IPS-NIHi7 (cell line): ENCODE results near the gene EFNA5.

Experiments
- DNase-seq: peaks from one replicate; pipeline ENCODE4 v3.0.0; 2012; ENCODE audit warnings: mixed read lengths; ENCODE audit errors: extremely low spot score

Gene EFNA5

DNA sequence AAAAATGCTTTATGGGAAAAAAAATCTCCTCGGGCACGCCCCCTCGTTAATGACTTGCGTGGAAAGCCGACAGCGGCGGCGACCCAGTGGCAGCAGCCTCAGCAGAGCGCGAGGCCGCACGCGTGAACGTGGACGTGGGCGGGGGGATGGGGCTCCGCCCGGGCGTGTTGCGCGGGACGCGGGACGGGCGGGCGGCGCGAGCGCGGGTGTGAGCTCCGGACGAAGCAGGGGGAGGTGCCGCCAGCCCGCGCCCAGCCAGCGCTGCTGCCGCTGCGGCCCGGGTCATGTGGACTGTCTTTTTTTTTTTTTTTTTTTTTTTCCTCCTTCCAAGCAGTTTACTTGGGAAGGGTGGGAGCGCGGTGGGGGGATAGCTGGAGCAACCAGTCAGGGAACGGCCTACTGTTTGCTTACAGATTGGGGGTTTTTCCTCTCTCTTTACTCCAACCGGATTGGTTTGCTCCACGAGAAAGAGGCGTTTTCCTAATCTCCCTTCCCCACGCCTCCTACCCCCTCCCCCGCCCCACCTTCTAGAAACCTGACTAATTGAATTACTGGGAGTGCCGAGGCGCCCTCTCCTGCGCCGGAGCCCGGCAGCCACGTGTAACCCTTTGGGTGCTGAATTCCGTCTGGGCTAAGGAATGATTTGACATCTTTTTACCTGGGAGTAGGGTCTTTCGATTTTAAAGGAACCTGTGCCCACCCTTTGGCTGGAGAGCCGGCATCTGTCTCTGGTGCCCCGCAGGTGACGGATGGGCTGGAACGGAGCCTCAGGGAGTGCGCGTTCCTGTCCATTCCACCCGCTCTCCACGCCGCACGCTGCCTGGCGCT is 1.7 kb upstream of the EFNA5 start:
- DNase-seq, result peak; percentile 87

GRCh38 chr5:107671742-107672210 is 1.0 kb upstream of the EFNA5 start:
- DNase-seq, result no peak

GRCh38 chr5:107670087-107670931 is 428 bp downstream of the EFNA5 start:
- DNase-seq, result no peak

DNA sequence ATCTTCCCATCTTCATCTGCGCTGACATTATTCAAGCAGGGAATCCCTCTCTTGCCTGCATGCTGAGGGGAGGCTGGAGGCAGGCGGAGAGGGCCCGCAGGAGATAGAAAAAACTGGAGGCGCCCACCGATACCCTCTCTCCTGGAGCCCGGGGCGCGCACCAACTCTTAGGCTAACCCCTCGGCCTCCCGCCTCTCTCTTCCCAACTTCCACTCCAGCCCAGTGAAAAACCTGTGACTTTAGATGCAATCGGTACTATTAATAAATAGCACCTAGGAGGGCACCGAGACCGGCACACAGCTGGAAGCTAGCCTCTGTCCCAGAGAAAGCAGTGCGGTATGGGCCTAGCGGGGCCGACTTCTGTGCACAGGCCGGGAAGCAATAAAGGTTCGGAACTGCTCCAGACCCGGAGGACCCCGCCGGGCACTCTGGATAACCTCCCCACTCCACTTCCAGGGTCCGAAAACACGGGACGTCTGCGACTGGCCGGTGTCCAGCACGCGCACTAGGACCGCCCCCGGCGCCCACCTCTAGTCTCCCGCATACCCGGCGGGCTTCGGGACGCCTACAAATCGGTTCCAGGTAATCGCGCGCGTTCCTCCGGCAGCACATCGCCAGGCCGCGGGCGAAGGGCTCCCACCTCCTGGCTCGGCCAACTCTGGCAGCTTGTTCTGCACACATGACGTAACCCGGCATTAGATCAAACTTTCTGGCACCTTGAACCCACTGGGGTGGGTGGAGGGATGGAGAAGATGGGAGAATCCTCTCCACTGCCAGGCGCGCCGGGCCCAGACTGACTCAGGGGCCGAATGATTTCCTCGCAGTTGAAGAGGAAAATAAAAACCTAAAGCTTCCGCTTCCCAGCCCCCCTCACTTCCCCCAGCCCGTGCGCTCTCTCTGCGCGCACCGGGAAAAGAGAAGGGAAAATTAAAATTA is 1.4 kb downstream of the EFNA5 start:
- DNase-seq, result no peak

GRCh38 chr5:107668154-107669095 is 2.3 kb downstream of the EFNA5 start:
- no peak for DNase-seq

DNA sequence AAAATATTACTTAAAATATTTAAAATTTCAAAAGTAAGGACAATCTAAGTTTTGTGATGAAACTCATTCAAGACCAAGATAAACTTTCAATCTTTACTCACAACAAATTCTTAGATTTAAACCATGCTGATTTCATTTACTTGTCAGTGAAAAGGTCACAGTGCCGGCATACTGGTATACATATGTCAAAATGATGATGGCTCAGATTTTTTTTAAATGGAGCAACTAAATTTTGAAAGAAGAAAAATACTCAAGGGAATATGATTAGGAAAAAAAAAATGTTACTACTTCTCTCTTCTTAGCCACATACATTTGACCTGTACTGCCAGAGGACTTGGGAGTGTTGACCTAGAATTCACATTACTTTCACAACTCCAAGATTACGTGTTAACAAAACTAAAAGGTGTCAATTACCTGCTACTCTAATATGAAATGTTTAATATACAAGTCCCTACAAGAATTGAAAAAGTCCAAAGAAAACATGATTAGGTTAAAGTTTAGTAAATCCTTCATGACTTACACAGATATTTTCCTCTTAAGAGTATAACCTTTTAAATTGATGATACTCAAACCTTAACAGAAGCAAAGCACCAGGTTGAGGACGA is 4.6 kb downstream of the EFNA5 start:
- DNase-seq, result no peak

DNA sequence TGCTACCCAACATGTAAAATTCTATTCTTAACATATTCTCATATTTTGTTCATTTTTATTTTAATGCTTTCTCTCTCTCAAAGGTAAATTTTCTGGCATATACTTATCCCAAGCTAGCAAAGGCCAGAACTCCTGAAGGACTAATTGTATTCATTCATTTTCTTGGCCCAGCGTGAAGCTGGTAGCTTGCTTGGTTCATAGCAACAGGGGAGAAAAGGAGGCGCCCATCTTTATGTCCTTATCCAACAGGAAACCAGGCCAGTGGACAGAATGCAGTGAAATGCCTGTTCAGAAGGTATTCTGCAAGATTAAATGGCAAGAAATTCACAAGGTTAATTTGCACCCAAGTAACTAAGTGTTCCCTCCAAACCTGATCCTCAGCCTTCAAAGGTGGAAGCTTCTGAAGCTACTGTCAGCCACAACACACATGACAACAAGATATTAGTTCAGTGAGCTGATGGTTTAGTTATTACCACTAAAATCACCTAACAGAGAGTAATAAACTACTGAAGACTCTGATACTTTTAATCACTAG is 5.6 kb downstream of the EFNA5 start:
- no peak for DNase-seq

DNA sequence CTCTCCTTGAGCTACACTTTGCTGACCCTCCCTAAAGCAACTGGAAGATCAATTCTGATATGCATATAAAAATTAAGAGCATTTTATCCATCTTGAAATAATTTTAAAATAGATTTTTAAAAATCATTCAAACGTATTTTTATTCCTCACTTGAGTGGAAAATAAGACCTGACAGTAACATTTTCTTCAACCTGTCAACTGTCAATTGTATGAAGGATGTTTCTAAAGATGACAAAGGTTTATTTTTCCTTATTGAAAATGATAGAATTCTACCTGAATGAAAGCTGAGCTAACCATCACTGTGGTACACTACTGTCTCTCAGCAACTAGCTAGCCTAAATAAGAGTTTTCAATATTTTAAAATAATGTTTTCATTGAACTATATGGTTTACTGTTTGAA is 7.0 kb downstream of the EFNA5 start:
- no peak for DNase-seq

- no peak for DNase-seq
These were observed 9.1 kb downstream of the EFNA5 start for GRCh38 chr5:107661650-107662044.

DNA sequence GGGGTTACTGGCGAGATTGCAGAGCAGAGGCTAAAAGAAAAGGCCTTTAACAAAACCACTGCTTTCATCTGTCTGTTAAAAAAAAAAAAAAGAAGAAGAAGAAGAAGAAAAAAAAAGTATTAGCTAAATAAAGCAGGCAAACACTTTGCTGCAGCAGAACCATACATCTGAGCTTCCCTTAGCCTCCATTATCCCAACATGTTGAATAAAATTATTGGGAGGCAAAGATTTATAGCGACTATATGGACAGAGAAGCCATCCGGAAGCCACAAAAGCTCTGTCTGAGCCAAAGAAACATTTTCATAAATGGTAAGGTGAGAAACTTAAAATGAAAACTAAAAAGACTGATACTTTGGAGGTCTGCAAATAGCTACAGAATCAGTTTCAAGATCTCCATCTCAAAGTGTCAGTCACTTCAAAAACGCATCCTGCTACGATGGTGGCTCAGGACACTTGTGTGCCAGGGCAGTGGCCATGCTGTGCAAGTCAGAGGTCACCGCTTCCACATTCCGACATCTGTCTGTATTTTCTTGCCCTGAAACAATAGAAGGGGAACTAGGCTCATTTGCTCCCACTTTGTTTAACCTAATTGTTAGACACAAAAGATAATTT is 9.6 kb downstream of the EFNA5 start:
- DNase-seq, result no peak

- no peak for DNase-seq
These were observed 12.2 kb downstream of the EFNA5 start for GRCh38 chr5:107658528-107658927.

DNA sequence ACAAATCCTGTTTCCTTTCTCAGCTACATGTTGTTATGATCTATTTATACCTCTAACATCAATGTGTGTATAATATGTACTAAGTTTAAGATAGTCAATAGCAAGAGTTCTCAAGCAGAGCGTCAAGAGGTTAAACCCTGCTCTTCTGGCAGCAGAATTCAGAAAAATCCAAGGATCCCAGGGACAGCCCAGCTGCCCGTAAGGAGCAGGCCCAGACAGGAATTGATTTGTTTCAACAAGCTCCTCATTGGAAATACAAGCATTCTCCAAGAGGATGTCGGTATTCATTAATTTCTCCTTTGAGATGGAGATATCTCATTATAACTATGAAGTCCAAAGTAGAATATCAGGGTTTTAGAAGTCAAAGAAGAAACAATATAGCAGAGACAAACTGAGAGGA is 14.9 kb downstream of the EFNA5 start:
- DNase-seq, result no peak

DNA sequence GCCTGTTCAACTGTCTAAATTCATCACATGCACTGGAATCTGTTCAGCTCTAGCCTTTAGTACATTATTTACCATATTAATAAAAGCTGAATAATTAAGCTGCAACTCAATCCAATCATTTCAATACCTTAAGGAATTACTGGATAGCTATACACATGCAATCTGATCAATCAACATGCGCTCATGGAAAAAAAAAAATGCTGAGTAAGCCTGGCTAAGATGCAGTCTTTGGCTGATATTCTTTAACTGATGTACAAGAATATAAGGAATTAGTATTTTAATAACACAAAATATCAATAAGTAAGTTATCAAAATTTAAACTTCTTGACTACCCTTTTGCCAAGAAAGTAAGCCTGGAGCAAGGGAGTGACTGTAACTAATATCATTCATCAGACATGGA is 15.9 kb downstream of the EFNA5 start:
- DNase-seq, result no peak

GRCh38 chr5:107653685-107654084 is 17.1 kb downstream of the EFNA5 start:
- no peak for DNase-seq

DNA sequence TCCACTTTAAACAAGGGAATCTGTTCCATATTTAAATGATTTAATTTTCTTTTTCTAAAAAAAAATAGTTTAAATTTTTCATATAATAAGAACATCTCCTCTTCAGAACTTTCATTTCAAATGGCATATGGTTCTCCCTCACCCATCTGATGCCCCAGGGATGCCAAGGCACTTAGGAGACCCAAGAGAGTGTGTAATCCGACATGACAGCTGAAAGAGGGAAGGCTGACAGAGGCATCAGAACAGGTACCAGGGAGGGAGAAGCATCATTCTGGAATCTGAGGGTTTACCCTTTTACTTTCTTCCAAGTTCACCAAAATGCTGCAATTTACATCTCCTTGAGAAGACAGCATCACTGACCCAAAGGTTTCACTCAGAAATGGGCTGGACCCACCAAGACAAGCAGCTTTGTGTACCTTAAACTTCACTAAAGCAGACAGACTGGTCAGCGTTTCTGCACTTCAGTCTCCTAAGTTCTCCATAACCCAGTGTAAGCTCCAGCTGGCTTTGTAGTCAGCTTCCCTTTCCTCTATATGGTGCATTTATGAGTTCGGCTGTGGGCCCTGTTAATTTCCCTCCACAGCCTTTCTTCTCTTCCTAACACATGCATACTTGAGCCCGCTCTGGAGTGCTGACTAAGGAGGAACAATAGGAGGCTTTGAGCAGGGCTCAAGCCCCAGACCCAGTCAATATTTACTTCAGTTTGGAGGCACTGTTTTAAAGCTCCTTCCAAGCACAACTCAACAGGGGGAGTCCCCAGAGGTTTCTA is 17.7 kb downstream of the EFNA5 start:
- peak; percentile 26 for DNase-seq

DNA sequence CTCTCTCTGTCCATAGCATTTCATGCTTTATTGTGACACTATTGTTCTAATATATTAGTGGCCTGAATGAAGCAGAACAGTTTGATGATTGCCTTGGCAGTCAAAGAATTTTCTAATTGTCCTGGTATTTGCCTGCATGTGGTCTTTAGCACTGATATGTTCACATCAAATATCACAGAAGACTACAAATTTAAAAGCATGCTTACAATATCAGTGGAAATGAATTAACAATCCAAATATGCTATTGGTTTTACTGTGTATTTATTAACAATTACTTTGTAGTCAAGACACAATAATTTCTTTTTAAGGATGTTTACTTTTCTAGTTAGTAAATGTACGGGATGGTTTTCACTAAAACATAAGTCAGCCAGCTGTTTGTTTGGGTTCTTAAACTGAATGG is 18.3 kb downstream of the EFNA5 start:
- DNase-seq, result no peak

DNA sequence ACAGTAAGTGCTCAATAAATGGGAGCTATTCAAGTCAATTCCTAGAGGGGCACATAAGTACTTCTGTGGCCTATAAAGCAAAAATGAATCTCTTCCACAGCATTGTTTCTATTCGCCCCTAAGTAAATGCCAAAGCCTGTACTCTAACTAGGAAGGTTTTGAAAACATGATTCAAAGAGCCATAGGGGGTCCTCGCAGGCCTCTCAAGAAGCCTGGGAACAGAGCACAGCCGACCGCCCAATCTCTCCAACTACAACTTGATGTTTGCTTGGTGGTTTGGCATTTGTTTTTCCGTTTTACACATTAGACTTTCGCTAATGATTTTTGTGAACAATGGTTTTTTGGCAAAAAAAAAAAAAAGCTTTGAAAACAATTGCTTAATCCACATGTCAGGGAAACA is 19.4 kb downstream of the EFNA5 start:
- peak; percentile 47 for DNase-seq

- no peak for DNase-seq
These were observed 24.3 kb downstream of the EFNA5 start for GRCh38 chr5:107646418-107646817.

DNA sequence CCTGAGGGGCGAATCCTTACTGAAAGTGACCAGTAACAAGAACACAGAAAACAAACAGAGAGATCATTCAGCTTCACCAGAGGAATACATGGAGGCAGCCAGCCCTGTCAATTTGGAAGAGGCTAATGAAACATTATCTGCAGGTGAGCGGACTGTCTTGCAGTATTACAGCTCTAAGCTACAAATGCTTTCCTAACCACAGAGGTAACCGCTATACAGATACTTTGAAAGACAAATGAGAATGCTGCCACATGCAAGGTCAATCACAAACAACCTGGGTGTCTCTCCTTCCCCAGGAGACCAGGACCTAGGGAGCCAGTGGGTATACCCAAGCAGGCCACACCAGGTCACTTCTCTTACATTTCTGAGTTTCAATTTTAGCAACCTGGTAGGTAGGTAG is 30.2 kb downstream of the EFNA5 start:
- no peak for DNase-seq
